Uterus (tissue), 2 donors: ENCODE measurements around the gene GLB1L2.

Source experiments
- POLR2A ChIP-seq, 2 donors: fragments of 450-650 bp; IDR thresholded peaks; one replicate each; pipeline ENCODE4 v1.6.1; 2016; ENCODE audit warnings: antibody characterized with exemption in 2 of 2, mild to moderate bottlenecking in 1 of 2, moderate library complexity in 1 of 2
- TF ChIP-seq, protein P1 (sequence below), 4 experiments: fragments of 200-600 bp in 2 of 4; fragments of 450-650 bp in 2 of 4; sonication (generic) in 2 of 4; IDR thresholded peaks; one replicate each; pipeline ENCODE4 v1.5.1; 2016 to 2019; ENCODE audit warnings: antibody characterized with exemption in 4 of 4, mild to moderate bottlenecking in 2 of 4, moderate library complexity in 1 of 4

DNA sequence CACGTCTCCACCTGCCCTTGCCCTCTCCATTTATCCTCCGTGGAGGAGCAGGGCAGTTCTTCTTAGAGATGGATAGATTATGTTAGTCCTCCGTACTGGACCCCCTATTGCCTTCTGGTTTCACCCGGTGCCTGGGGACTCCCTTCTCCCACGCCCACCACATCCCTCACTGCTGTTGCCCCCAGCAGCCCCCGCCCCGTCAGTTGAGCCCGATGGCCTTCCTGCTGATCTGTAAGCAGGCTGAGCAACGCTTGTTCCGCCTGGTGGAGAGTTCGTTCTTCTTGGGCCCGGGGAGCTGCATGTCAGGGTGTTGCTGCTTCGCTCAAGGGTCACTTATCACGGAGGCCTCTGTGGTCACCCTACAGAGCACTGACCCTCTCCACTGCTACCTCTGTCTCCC, 46.1 kb downstream of the GLB1L2 start:
- TF ChIP-seq, protein P1, sequence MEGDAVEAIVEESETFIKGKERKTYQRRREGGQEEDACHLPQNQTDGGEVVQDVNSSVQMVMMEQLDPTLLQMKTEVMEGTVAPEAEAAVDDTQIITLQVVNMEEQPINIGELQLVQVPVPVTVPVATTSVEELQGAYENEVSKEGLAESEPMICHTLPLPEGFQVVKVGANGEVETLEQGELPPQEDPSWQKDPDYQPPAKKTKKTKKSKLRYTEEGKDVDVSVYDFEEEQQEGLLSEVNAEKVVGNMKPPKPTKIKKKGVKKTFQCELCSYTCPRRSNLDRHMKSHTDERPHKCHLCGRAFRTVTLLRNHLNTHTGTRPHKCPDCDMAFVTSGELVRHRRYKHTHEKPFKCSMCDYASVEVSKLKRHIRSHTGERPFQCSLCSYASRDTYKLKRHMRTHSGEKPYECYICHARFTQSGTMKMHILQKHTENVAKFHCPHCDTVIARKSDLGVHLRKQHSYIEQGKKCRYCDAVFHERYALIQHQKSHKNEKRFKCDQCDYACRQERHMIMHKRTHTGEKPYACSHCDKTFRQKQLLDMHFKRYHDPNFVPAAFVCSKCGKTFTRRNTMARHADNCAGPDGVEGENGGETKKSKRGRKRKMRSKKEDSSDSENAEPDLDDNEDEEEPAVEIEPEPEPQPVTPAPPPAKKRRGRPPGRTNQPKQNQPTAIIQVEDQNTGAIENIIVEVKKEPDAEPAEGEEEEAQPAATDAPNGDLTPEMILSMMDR (IDR thresholded peaks at IDR 0.05) = no peak
- TF ChIP-seq POLR2A (IDR thresholded peaks at IDR 0.05) = no peak
